Embryonic facial prominence (tissue), 1 donor: ENCODE data around the gene GTF2A1L.
"Not testable (repeated sequence)": the region's sequence is repeated elsewhere in the genome, so short reads cannot be mapped to it uniquely, and the experiment has no call there.

Experiments used
- DNase-seq: peaks from one replicate; pipeline ENCODE4 v3.0.0-alpha.2; 2016; ENCODE audit errors: extremely low spot score

GTF2A1L gene

DNA sequence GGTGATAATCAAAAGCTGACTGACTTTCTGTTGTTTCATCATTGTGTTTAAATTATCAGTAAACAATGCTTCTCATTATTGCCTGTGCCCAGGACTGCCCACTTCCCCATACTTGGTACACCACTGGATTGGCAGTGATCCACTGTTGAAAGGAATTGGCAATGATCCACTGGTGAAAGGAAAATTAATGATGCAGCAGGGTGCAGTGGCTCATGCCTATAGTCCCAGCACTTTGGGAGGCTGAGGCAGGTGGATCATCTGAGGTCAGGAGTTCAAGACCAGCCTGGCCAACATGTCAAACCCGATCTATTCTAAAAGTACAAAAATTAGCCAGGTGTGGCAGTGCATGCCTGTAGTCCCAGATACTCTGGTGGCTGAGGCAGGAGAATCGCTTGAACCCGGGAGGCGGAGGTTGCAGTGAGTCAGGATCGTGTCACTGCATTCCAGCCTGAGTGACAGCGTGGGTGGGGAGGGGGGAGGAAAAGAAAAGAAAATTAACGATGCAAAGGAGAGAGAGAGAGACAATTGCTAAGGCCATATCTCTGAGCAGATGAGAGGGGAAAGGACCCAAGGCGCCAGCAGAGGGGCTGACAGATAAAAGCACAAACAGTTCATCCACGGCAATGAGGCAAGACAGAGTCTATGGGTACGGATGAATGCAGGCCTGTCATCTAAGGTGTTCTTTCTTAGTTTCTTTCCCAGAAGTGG, 10.2 kb upstream of the GTF2A1L start:
- DNase-seq, result no peak

DNA sequence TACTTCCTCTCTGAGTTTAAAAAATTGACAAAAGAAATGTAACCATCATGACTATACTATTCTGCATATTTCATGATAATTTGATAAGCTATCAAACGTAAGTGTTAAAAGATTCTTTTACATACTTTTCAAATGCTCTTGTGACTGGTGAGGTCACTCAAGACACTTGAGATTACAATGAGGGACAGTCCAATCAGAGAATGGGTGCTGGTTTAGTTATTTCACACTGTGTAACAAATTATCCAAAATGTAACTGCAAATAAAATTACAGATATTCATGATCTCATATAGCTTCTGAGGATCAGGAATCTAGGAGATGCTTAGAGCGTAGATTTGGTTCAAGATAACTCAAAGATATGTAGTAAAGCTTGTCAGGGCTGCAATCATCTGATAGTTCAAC, 4.4 kb upstream of the GTF2A1L start:
- DNase-seq, result no peak

DNA sequence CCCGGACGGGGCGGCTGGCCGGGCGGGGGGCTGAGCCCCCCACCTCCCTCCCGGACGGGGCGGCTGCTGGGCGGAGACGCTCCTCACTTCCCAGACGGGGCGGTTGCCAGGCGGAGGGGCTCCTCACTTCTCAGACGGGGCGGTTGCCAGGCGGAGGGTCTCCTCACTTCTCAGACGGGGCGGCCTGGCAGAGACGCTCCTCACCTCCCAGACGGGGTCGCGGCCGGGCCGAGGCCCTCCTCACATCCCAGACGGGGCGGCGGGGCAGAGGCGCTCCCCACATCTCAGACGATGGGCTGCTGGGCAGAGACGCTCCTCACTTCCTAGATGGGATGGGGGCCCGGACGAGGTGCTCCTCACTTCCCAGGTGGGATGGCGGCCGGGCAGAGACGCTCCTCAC, 3.1 kb upstream of the GTF2A1L start:
- DNase-seq, result not testable (repeated sequence)

DNA sequence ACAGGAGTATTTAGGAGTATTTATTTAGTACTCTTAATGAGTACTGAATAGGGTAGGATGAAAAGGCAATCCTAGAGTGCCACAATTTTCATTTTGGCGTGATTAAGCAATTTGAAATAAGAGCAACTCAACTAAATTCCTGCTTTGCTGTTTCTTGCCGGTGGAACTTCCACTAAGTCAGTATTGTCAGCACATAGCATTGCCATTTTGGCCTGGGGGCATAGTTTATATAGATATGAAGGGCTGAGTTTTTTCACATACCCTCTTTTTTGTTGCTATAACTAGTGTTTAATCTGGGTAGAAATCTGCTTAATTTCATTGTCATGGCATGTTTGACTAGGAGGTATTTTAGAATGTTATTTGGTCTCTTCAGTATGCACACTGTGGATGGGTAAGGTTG, 1.9 kb downstream of the GTF2A1L start:
- DNase-seq, result no peak

DNA sequence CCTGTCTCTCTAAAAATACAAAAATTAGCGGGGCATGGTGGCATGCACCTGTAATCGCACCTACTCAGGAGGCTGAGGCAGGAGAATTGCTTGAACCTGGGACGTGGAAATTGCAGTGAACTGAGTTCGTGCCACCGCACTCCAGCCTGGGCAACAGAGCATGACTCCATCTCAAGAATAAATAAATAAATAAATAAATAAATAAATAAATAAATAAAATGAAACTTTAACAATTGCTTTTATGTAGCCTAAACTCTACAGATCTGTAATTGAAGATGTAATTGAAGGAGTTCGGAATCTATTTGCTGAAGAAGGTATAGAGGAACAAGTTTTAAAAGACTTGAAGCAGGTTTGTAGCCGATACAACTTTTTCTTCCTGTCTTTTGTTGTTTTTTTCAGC, 2.9 kb downstream of the GTF2A1L start:
- no peak for DNase-seq

DNA sequence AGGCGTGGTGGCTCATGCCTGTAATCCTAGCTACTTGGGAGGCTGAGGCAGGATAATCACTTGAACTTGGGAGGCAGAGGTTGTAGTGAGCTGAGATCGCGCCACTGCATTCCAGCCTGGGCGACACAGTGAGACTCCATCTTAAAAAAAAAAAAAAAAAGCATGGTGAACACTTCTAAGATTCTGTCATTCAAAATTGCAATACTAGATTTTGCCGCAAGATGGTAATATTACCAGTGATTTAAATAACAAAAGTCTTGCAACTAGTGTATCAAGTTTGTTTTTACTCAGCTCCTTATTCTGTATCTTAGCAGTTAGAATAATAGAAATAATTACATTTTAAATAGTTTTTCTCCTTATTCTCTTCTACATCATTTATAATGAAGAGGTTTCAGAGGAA, 5.0 kb downstream of the GTF2A1L start:
- not testable (repeated sequence) for DNase-seq

DNA sequence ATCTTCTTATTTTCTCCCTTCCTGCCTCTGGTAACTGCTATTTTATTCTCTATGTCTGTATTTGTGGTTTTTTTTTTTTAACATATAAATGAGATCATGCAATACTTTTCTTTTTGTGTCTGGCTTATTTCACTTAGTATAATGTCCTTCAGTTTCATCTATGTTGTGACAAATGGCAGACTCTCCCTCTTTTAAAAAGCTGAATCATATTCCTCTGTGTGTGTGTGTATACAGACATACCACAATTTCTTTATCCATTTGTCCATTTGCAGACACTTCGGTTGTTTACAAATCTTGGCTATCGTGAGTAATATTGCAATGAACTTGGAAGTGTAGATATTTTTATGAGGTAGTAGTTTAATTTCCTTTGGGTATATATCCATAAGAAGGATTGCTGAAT, 7.0 kb downstream of the GTF2A1L start:
- no peak for DNase-seq

DNA sequence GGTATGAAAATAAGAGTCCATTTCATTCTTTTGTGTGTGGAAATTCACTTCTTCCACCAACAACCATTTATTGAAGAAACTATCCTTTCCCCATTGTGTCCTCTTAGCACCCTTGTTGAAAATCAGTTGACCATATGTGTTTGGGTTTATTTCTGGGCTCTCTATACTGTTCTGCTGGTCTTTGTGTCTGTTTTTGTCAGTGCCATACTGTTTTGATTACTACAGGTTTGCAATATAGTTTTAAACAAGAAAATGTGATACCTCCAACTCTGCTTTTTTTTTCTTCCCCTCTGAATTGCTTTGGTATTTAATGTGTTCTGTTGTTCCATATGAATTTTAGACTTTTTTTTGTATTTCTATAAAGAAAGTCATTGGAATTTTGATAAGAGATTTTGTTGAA, 8.4 kb downstream of the GTF2A1L start:
- DNase-seq, result no peak

DNA sequence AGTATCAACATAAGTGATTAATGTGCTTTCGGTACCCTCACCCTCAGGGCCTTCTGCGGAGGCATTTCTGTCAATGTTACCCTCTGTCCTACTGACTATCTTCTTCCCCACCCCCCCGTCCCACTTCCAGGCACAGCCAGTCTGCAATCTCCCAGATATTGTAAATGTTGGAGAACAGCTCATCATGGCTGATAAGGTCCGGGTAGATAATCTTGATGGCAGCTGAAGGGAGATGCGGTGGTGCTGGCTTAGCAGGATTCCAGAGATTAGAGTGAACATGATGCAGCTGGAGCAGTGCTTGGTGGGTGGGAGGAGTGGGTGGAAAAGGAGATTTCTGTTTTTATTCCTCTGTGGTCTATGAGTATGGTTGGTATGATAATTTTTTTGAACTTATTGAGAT, 15.5 kb downstream of the GTF2A1L start:
- no peak for DNase-seq

DNA sequence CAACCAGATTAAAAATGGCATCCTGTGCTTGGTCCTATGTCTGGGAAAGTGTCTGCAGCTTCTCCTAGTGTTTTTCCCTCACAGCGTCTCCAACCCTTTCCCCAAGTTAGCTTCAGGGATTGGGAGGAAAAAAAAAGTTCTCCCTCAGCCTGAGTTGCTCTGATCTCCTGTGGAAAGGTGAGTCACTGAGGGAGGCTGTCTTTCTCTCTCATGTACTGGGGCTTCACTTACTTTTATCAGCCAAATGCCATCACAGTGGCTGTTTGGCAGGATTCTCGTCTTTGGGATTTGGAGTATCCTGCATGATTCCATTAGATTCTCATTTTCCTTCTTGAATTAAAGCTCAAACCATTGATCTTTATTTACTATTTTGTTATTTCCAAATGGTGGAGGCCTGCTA, 18.1 kb downstream of the GTF2A1L start:
- DNase-seq, result no peak

DNA sequence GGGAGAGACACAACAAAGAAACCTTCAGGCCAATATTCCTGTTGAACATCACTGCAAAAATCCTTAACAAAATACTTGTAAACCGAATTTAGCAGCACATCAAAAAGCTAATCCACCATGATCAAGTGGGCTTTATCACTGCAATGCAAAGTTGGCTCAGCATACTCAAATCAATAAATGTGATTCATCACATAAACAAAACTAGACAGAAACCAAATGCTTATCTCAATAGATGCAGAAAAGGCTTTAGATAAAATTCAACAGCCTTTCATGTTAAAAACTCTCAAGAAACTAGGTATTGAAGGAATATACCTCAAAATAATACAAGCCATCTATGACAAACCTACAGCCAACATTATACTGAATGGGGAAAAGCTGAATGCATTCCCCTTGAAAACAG, 20.6 kb downstream of the GTF2A1L start:
- no peak for DNase-seq

DNA sequence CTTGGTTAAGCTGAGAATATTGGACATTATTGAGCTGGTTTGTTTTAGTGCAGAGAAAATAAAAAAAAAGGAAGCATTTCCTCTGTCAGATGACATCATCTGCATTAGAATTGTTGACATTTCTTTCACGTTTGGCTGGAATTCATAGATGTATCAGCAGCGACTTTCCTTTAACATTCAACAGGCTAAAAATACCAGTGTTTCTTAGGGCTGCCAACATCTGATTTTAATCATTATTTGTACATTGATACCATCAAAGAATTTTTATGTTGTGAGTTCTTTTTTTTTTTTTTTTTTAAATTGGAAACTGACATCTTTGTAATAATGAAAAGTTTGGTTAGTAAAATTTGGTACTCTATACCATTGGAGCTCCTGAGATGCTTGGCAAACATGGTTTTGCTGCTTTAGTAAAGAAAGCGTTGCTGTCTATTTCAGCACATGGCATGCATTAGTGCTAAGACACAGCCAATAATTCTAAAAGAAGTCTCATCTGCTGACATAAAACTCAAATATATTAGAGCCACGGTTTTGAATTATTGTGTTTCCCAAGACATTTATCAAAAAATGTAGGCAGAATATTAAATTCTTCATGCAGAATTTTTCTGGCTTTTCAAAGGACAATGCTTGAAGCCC, 33.6 kb downstream of the GTF2A1L start:
- peak; percentile 76 for DNase-seq

DNA sequence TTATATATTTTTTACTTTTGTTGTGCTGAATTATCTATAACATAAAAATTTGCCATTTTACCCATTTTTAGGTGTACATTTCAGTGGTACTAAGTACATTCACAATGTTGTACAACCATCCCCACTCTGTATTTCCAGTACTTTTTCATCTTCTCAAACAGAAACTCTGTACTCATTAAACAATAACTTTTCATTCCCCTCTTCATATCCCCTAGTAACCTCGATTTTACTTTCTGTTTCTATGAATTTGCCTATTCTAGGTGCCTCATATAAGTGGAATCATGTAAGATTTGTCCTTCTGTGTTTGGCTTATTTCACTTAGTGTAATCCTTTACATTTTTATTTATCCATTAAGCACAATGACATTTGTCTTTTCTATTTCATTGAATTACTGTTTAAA, 51.3 kb downstream of the GTF2A1L start:
- DNase-seq, result no peak

DNA sequence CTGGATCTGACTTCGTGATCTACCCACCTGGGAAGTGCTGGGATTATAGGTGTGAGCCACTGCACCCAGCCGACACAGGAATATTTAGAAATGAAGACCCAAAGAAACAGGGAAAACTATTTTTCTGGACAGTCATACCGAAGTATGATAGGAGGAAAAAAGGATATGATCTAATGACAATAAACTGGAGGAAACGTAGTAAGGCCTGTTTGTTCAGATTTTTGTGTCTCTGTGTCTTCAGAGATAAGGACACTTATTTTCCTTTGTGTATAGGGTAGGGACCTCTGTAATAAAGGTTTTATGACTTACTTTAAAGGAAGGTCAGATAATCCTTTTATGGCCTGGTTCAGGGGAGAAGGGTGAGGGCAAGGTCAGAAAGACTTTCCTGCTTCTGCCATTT, 55.9 kb downstream of the GTF2A1L start:
- DNase-seq, result no peak

DNA sequence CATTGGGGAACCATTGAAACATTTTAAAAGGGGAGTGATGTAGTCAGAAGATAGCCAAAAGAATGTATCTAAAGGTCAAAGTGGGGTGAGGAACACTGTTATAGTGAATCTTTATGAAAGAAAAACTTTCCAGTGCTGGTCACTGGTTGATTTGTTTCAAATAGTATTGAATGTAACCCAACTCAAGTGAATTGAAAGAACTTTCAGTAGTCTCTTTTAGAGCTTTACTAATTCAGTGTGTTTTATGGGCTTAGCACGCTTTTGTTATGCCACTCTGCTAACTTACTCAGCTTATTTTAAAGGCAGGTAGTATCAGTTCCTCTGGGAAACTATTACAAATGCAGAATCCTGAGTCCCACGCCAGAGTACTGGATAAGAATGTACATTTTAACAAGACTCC, 57.3 kb downstream of the GTF2A1L start:
- no peak for DNase-seq

DNA sequence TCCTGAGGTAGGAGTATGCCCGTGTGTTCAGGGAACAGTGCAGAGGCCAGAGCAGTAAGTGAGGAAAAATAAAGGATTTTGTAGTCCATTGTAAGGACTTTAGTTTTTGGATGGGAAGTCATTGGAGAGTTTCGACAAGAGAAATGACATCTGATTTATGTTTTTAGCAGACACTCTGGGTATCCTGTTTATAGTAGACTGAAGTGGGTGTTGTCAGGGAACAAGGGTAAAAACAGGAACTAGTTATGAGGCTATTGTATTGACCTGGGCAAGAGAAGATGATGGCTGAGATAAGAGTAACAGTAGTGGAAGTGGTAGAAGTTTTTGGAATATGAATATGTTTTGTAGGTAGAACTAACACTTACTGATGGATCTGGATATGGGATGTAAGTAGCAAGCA, 59.8 kb downstream of the GTF2A1L start:
- no peak for DNase-seq

DNA sequence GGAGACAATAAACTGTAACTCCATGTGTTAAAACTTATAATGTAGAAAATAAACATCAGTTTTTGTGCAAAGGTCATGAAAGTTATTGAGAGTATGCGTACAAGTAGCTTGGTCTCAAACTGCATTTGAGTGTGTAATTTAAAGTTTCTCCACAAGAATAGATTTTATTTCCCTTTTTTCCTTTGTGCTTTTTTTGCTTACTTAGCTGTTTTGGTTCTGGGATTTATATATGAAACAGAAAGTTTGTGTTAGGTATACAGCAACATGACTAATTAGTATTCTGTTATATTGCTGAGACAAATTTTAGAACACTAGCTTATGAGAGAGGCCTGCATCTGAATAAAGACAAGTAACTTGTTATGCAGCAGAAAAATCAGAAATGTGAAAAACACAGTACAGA, 67.5 kb downstream of the GTF2A1L start:
- DNase-seq, result no peak

DNA sequence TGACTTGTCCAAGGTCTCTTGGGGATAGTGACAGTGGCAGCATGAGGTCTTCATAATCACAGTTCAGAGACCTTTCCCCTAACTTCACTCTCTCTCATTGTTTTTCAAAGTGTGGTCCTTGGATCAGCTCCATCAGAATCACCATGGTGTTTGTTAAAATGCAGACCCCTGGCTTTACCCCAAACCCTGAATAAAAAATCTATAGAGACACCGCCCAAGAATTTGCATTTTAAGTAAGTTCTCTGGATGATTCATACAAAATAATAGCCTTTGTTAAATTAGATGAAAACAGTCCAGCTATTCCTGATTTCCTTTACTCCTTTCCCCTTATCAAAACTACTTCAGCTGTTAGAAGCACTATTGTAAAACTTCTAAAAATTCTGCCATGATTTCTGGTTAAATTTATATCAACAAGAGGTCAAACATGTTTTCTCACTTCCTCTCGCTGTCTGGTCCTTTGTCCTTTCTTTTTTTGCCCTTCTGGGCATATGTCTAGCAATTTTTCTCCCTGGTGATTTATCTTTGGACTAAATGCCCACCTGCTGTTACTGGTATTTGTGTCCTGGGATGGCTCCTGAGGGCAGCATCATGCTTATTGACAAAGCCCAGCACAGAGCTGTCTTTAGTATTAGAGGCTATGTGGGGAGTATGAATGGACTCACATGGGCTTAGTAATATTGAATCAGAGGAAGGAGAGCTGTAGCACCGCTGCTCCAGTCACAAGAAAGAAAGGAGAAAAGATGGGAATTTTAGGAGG, 74.5 kb downstream of the GTF2A1L start:
- no peak for DNase-seq

DNA sequence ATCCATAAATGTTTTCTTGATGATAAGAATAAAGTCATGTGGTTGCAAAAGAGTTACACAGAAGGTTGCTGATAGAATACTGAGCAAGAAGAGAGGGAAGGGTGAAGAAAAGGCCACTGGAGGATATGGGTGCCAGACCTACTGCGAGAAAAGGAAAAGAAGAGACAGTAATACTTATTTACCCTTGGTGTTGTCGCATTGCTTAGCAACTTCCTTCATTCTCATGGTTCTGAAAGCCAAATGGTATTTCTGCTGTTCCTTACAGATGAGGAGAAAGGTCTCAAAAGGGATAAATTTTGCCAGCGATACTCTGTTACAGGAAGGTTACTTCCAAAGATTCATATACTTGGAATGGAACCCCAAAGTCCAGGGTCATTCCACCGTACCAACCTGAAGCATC, 75.4 kb downstream of the GTF2A1L start:
- no peak for DNase-seq

DNA sequence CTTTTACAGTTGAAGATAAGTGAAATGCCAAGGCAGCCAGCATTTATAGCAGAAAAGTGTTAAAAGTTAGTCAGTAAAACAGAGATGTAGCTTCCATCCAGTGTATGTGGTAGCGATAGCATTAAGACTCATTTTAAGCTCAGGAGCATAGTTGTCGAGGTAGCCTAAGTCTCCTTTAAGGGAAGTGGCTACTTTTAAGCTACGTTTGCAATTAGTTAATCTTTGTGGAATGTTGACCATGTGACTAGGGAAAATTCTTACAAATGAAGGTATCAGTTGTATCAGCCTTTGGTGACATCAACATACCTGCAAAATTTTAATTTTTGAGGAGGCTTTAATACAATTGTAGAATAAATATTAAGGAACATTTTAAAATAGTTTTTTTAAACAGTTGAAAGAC, 76.0 kb downstream of the GTF2A1L start:
- no peak for DNase-seq

DNA sequence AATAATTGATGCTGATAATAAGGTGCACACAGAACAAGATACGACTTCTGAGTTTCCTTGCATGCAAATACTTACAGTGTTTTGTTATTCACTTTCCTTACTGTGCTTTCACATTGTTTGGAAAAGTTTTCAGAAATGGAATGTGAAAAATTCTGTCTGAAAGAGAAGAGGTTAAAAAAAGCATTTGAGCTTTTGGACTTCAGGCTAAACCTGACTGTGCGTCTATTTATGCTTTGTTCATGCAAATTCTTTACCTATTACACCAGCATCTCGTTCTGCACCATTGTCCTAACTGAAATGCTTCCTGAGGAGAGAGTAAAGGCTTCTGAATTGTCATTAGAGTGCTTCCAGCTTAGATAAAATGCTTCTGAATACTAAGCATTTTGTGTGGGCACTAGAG, 76.5 kb downstream of the GTF2A1L start:
- no peak for DNase-seq

DNA sequence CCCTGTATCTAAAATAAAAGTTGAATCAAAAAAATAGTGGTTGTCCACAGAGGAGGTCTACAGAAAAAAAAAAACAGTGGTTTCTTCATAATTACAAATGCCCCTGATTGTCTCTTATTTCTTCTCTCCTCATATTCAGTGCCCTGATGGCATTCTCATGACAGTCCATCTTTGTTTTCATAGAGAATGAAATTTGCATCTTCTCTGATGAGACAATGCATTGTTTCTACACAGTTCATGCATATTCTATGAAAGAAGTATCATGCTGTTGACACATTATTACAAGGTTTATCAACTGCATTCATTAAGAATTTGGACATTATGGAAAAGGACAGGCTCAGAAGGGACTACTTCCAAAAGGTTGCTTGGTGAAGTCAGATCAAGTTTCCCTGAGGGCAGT, 78.3 kb downstream of the GTF2A1L start:
- no peak for DNase-seq

DNA sequence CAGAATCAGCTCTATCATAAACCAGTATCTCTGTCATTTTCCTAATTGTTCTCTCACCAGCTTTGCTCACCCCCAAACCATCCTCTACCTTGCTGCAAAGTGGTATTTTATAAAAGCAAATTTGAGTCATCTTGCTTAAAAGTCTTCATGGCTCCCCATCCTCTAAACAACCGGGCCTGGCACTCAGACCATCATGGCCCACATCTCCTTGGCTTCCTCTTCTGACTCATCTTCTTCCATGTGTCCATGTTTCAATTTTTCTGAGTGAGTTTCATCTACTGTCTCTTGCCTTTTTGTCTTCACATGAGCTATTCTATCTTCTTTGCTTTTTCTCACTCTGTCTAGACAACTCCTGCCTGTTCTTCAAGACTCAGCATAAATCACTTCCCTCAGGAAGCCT, 79.2 kb downstream of the GTF2A1L start:
- DNase-seq, result no peak
